Measurements from ENCODE around the gene KANSL1.
"Not testable (repeated sequence)": the region's sequence is repeated elsewhere in the genome, so short reads cannot be mapped to it uniquely, and the experiment has no call there.

The KANSL1 gene

GRCh38 chr17:46010597-46011186, 182.5 kb downstream of the KANSL1 start:
- no peak for DNase-seq

GRCh38 chr17:46009681-46010596, 183.3 kb downstream of the KANSL1 start:
- DNase-seq, result no peak

GRCh38 chr17:46008591-46008990, 184.6 kb downstream of the KANSL1 start:
- no peak for DNase-seq

- DNase-seq, result no peak
Measured at GRCh38 chr17:46007461-46007965, 185.7 kb downstream of the KANSL1 start.

GRCh38 chr17:46006082-46006481, 187.1 kb downstream of the KANSL1 start:
- DNase-seq, result not testable (repeated sequence)

- DNase-seq, result no peak
Measured at GRCh38 chr17:46003907-46004748, 189.1 kb downstream of the KANSL1 start.

- no peak for DNase-seq
Measured at GRCh38 chr17:46002973-46003316, 190.3 kb downstream of the KANSL1 start.

- DNase-seq, result peak; percentile 61
Measured at GRCh38 chr17:46002311-46002972, 190.8 kb downstream of the KANSL1 start.

- DNase-seq, result no peak
Measured at GRCh38 chr17:46001390-46002310, 191.6 kb downstream of the KANSL1 start.

GRCh38 chr17:46000757-46001156, 192.5 kb downstream of the KANSL1 start:
- DNase-seq, result no peak

- DNase-seq, result no peak
Measured at GRCh38 chr17:46000292-46000691, 192.9 kb downstream of the KANSL1 start.

- DNase-seq, result no peak
Measured at GRCh38 chr17:45999900-46000290, 193.3 kb downstream of the KANSL1 start.

GRCh38 chr17:45998987-45999899, 194.0 kb downstream of the KANSL1 start, which contains the start of gene STH:
Gene STH (plus strand): TSS chr17:45999250. CDS start chr17:45999280, 30 bp downstream.
- DNase-seq, result no peak

- DNase-seq, result no peak
Measured at GRCh38 chr17:45997624-45998023, 195.6 kb downstream of the KANSL1 start.

- no peak for DNase-seq
Measured at GRCh38 chr17:45997166-45997565, 196.1 kb downstream of the KANSL1 start.

- DNase-seq, result no peak
Measured at GRCh38 chr17:45996282-45996937, 196.8 kb downstream of the KANSL1 start.

- no peak for DNase-seq
Measured at GRCh38 chr17:45995627-45996270, 197.5 kb downstream of the KANSL1 start.

GRCh38 chr17:45994987-45995386, 198.2 kb downstream of the KANSL1 start:
- DNase-seq, result no peak

GRCh38 chr17:45993962-45994627, 199.1 kb downstream of the KANSL1 start:
- no peak for DNase-seq

Measured in activated CD4-positive, alpha-beta T cell treated with anti-CD3 and anti-CD28 coated beads for 1 hour (primary cell).